ENCODE data around the gene SERPINA4. TPM values are rescaled to one million over a fixed set of nuclear protein-coding genes. Genes with fewer than 3 reads are reported as not detected.

The SERPINA4 gene
- total RNA-seq, 2 donors from 2014 or later: not detected

- Histone ChIP-seq H3K27ac (ENCODE audit: low read depth, low read length) (no peak overlapping the region), H3K4me3 (ENCODE audit: low read length) (no peak overlapping the region), H3K4me1 (ENCODE audit: control insufficient read depth, insufficient read depth, low read length) (no peaks in the 10 kb centered on the region), H3K27me3 (ENCODE audit: control insufficient read depth, insufficient read depth, low read length, poor library complexity, severe bottlenecking) (peaks cover 24% of the 10 kb centered on the region), H3K9me3 (ENCODE audit: control insufficient read depth, low read length) (no peaks in the 10 kb centered on the region), H3K9ac (ENCODE audit: extremely low read depth, low read length, poor library complexity, severe bottlenecking) (no peak overlapping the region), H3K36me3 (ENCODE audit: control insufficient read depth, insufficient read depth, low read length) (no peaks in the 10 kb centered on the region)
- Mint-ChIP-seq H3K4me3 (no peak overlapping the region), H3K27ac (no peak overlapping the region), H3K27me3 (ENCODE audit: insufficient read depth) (peaks cover 10% of the 10 kb centered on the region), H3K9me3 (no peaks in the 10 kb centered on the region), H3K4me1 (no peaks in the 10 kb centered on the region), H3K36me3 (ENCODE audit: low read depth) (no peaks in the 10 kb centered on the region)
- WGBS, 2 experiments (ENCODE audit: insufficient coverage in 1 of 2, insufficient read length in 1 of 2): 92 to 95% methylated on average over 5 to 6 of the region's 6 CpGs
- DNase-seq: no peak
- TF ChIP-seq CTCF (conservative IDR thresholded peaks at IDR 0.05): no peak
These were observed 8.8 kb downstream of the SERPINA4 start for GRCh38 chr14:94570002-94570400.

- no peak for DNase-seq
- 91 to 98% methylated on average over 6 to 9 of the region's 9 CpGs for WGBS, 2 experiments (ENCODE audit: insufficient coverage in 1 of 2, insufficient read length in 1 of 2)
- no peaks in the 10 kb centered on the region for H3K36me3 Mint-ChIP-seq (ENCODE audit: low read depth)
- peaks cover 26% of the 10 kb centered on the region for H3K27me3 ChIP-seq (ENCODE audit: control insufficient read depth, insufficient read depth, low read length, poor library complexity, severe bottlenecking)
- no peak overlapping the region for H3K27ac Mint-ChIP-seq
- peaks cover 10% of the 10 kb centered on the region for H3K27me3 Mint-ChIP-seq (ENCODE audit: insufficient read depth)
- no peak overlapping the region for H3K4me3 Mint-ChIP-seq
- no peak overlapping the region for H3K4me3 ChIP-seq (ENCODE audit: low read length)
- no peak overlapping the region for H3K27ac ChIP-seq (ENCODE audit: low read depth, low read length)
- H3K4me1 Mint-ChIP-seq: no peaks in the 10 kb centered on the region
- no peaks in the 10 kb centered on the region for H3K4me1 ChIP-seq (ENCODE audit: control insufficient read depth, insufficient read depth, low read length)
- no peaks in the 10 kb centered on the region for H3K9me3 ChIP-seq (ENCODE audit: control insufficient read depth, low read length)
- no peak overlapping the region for H3K9ac ChIP-seq (ENCODE audit: extremely low read depth, low read length, poor library complexity, severe bottlenecking)
- no peaks in the 10 kb centered on the region for H3K36me3 ChIP-seq (ENCODE audit: control insufficient read depth, insufficient read depth, low read length)
- H3K9me3 Mint-ChIP-seq: no peaks in the 10 kb centered on the region
- TF ChIP-seq CTCF (conservative IDR thresholded peaks at IDR 0.05): no peak
These were observed 9.2 kb downstream of the SERPINA4 start for GRCh38 chr14:94570440-94570839.

DNA sequence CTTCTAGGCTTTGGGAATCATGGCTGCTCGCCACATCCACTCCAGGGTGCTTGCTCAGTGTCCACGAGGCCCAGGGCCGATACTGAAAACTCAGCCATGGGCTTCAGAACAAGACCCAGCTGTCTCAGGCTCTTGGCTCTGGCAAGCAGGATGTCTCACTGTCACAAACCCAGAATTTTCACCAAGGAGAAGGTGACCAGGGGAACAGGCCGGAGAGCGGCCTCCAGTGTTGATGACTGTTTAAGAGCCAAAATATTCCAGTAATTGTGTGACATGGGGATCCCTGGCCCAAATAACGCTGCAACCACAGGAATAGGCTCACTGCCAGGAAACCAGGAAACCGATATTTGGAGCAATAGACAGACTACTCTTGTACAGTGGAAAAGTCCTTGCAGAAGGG is 10.2 kb downstream of the SERPINA4 start:
- H3K27me3 Mint-ChIP-seq (ENCODE audit: insufficient read depth): peaks cover 8% of the 10 kb centered on the region
- no peaks in the 10 kb centered on the region for H3K9me3 Mint-ChIP-seq
- no peak overlapping the region for H3K27ac Mint-ChIP-seq
- no peak for TF ChIP-seq CTCF (conservative IDR thresholded peaks at IDR 0.05)
- no peak for DNase-seq
- WGBS, 2 experiments (ENCODE audit: insufficient coverage in 1 of 2, insufficient read length in 1 of 2): 76 to 80% methylated on average over 7 of the region's 7 CpGs
- H3K4me1 Mint-ChIP-seq: no peaks in the 10 kb centered on the region
- H3K36me3 Mint-ChIP-seq (ENCODE audit: low read depth): no peaks in the 10 kb centered on the region
- Histone ChIP-seq H3K9me3 (ENCODE audit: control insufficient read depth, low read length) (no peaks in the 10 kb centered on the region), H3K4me1 (ENCODE audit: control insufficient read depth, insufficient read depth, low read length) (no peaks in the 10 kb centered on the region), H3K27me3 (ENCODE audit: control insufficient read depth, insufficient read depth, low read length, poor library complexity, severe bottlenecking) (peaks cover 31% of the 10 kb centered on the region), H3K36me3 (ENCODE audit: control insufficient read depth, insufficient read depth, low read length) (no peaks in the 10 kb centered on the region), H3K27ac (ENCODE audit: low read depth, low read length) (no peak overlapping the region), H3K9ac (ENCODE audit: extremely low read depth, low read length, poor library complexity, severe bottlenecking) (no peak overlapping the region), H3K4me3 (ENCODE audit: low read length) (no peak overlapping the region)
- H3K4me3 Mint-ChIP-seq: no peak overlapping the region

Measured in endodermal cell (in vitro differentiated cells).